Activated T-cell treated with anti-CD3 and anti-CD28 coated beads for 48 hours (primary cell): ENCODE data around the gene PDIA6.
"Not testable (repeated sequence)": the region's sequence is repeated elsewhere in the genome, so short reads cannot be mapped to it uniquely, and the experiment has no call there.

Experiments
- DNase-seq: peaks from one replicate; pipeline ENCODE4 v3.0.0-alpha.2; 2020; ENCODE audit warnings: low read depth

Gene PDIA6

GRCh38 chr2:10810202-10811161 is 2.1 kb downstream of the PDIA6 start:
- DNase-seq = no peak

- DNase-seq = no peak
Measured at GRCh38 chr2:10806543-10806942, 6.0 kb downstream of the PDIA6 start.

GRCh38 chr2:10805990-10806389 is 6.6 kb downstream of the PDIA6 start:
- not testable (repeated sequence) for DNase-seq

GRCh38 chr2:10802657-10803056 is 9.9 kb downstream of the PDIA6 start:
- no peak for DNase-seq

- DNase-seq = no peak
Measured at GRCh38 chr2:10800163-10800562, 12.4 kb downstream of the PDIA6 start.

- no peak for DNase-seq
Measured at GRCh38 chr2:10798783-10799182, 13.8 kb downstream of the PDIA6 start.

GRCh38 chr2:10796703-10797102 is 15.9 kb downstream of the PDIA6 start:
- DNase-seq = no peak

- no peak for DNase-seq
Measured at GRCh38 chr2:10795508-10796046, 17.0 kb downstream of the PDIA6 start.

- DNase-seq = no peak
Measured at GRCh38 chr2:10794876-10795275, 17.7 kb downstream of the PDIA6 start.

- no peak for DNase-seq
Measured at GRCh38 chr2:10793816-10794215, 18.8 kb downstream of the PDIA6 start.

- DNase-seq = no peak
Measured at GRCh38 chr2:10792660-10793400, 19.8 kb downstream of the PDIA6 start.

GRCh38 chr2:10792001-10792634 is 20.5 kb downstream of the PDIA6 start:
- no peak for DNase-seq

GRCh38 chr2:10790228-10790973 is 22.2 kb downstream of the PDIA6 start:
- DNase-seq = no peak

GRCh38 chr2:10788855-10789254 is 23.7 kb downstream of the PDIA6 start:
- DNase-seq = no peak

GRCh38 chr2:10787176-10787968 is 25.2 kb downstream of the PDIA6 start:
- no peak for DNase-seq

GRCh38 chr2:10786240-10786982 is 26.2 kb downstream of the PDIA6 start:
- DNase-seq = no peak

- DNase-seq = no peak
Measured at GRCh38 chr2:10785260-10785659, 27.3 kb downstream of the PDIA6 start.

GRCh38 chr2:10784719-10785118 is 27.9 kb downstream of the PDIA6 start:
- DNase-seq = no peak

- DNase-seq = no peak
Measured at GRCh38 chr2:10783421-10783820, 29.2 kb downstream of the PDIA6 start.

- no peak for DNase-seq
Measured at GRCh38 chr2:10781746-10782145, 30.8 kb downstream of the PDIA6 start.
